Body of pancreas (tissue), 4 donors: ENCODE results near the gene MRPS24.
"Not testable (repeated sequence)": the region's sequence is repeated elsewhere in the genome, so short reads cannot be mapped to it uniquely, and the experiment has no call there.

Experiments
- POLR2A ChIP-seq, 3 donors: fragments of 450-650 bp; IDR thresholded peaks; one replicate each; pipeline ENCODE4 v1.6.1; 2016; ENCODE audit warnings: antibody characterized with exemption in 3 of 3, mild to moderate bottlenecking in 2 of 3
- TF ChIP-seq, protein P1 (sequence below), 7 experiments: fragments of 450-650 bp in 4 of 7; fragments of 200-600 bp in 3 of 7; sonication (generic) in 3 of 7; IDR thresholded peaks; one replicate each; pipeline ENCODE4 v1.5.1; 2016 to 2019; ENCODE audit warnings: antibody characterized with exemption in 7 of 7

DNA sequence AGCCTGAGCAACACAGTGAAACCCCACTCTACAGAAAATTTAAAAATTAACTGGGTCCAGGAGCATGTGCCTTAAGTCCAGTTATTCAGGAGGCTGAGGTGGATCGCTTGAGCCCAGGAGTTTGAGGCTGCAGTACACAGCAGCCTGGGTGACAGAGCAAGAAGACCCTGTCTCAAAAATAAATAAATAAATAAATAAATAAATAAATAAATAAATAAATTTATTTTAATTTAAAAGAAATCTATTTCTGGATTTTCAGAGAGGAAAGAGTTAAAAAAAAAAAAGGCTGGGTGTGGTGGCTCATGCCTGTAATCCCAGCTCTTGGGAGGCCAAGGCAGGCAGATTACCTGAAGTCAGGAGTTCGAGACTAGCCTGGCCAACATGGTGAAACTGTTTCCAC, 29.3 kb upstream of the MRPS24 start:
- TF ChIP-seq, protein P1, sequence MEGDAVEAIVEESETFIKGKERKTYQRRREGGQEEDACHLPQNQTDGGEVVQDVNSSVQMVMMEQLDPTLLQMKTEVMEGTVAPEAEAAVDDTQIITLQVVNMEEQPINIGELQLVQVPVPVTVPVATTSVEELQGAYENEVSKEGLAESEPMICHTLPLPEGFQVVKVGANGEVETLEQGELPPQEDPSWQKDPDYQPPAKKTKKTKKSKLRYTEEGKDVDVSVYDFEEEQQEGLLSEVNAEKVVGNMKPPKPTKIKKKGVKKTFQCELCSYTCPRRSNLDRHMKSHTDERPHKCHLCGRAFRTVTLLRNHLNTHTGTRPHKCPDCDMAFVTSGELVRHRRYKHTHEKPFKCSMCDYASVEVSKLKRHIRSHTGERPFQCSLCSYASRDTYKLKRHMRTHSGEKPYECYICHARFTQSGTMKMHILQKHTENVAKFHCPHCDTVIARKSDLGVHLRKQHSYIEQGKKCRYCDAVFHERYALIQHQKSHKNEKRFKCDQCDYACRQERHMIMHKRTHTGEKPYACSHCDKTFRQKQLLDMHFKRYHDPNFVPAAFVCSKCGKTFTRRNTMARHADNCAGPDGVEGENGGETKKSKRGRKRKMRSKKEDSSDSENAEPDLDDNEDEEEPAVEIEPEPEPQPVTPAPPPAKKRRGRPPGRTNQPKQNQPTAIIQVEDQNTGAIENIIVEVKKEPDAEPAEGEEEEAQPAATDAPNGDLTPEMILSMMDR (IDR thresholded peaks at IDR 0.05), result not testable (repeated sequence)
- TF ChIP-seq POLR2A (IDR thresholded peaks at IDR 0.05), result not testable (repeated sequence)
